Gastroesophageal sphincter (tissue), 3 donors: Measurements from ENCODE around the gene PTPN5.

Experiments used
- CTCF ChIP-seq, 4 experiments: fragments of 200-600 bp in 2 of 4; fragments of 450-650 bp in 2 of 4; sonication (generic) in 1 of 4; IDR thresholded peaks; one replicate each; pipeline ENCODE4 v1.5.1; 2017 to 2019; ENCODE audit warnings: antibody characterized with exemption in 4 of 4, mild to moderate bottlenecking in 2 of 4, moderate library complexity in 2 of 4
- POLR2AphosphoS5 ChIP-seq: sonication (generic); formaldehyde crosslinking; IDR thresholded peaks from one replicate; pipeline ENCODE4 v1.6.1; 2017; ENCODE audit warnings: antibody characterized with exemption

- TF ChIP-seq POLR2AphosphoS5 = no peak
- no peak for TF ChIP-seq CTCF (IDR thresholded peaks at IDR 0.05)
Observed at GRCh38 chr11:18771266-18772035, 20.1 kb downstream of the PTPN5 start.
